IMR-90 (cell line): Measurements from ENCODE around the gene HOMER3. TPM values are rescaled to one million over a fixed set of nuclear protein-coding genes. Genes with fewer than 3 reads are reported as not detected.

Experiments used
- ATAC-seq: fragments of 200-7000 bp; cut with Tn5 transposase; 2 replicates; pipeline ENCODE4 v1.9.1; 2020; ENCODE audit warnings: low read depth, mild to moderate bottlenecking, moderate library complexity
- BruUV-seq: library from RNA; stranded (reverse); fragments of 400-500 nt; replicated peaks from 2 replicates; lab custom pipeline; 2021; lab: Mats Ljungman, UMichigan
- CTCF ChIA-PET: fragments of 300-600 bp; formaldehyde crosslinking; extraction: SDS; loops from one replicate; lab custom pipeline; 2021; ENCODE audit warnings: antibody characterized with exemption; lab: Yijun Ruan, JAX
- POLR2A ChIA-PET: fragments of 300-600 bp; sonication (Branson Sonifier 250); formaldehyde crosslinking; loops from one replicate; lab custom pipeline; 2022; ENCODE audit warnings: antibody characterized with exemption; ENCODE audit not compliant: unreplicated experiment; lab: Charles Lee
- DNase-seq: peaks from one replicate; pipeline ENCODE4 v3.0.0; 2013
- H2AFZ ChIP-seq: replicated peaks from 2 replicates; pipeline ENCODE3; 2013; ENCODE audit warnings: low read length, mild to moderate bottlenecking; ENCODE audit not compliant: poor library complexity
- H2AK5ac ChIP-seq: 2 replicates; pipeline ENCODE4 v1.6.1; 2013; ENCODE audit warnings: low read depth, low read length, inconsistent platforms
- H2AK9ac ChIP-seq: replicated peaks from 2 replicates; pipeline ENCODE3; 2013; ENCODE audit warnings: mild to moderate bottlenecking, low read depth, low read length, moderate library complexity; ENCODE audit not compliant: poor library complexity
- H2BK120ac ChIP-seq: 2 replicates; pipeline ENCODE4 v1.6.1; 2013; ENCODE audit warnings: low read depth, low read length, inconsistent platforms
- H2BK15ac ChIP-seq: 3 replicates; pipeline ENCODE4 v1.6.1; 2013; ENCODE audit warnings: low read depth, low read length, inconsistent platforms
- H2BK20ac ChIP-seq: 2 replicates; pipeline ENCODE4 v1.6.1; 2013; ENCODE audit warnings: low read depth, mild to moderate bottlenecking, inconsistent platforms, low read length, moderate library complexity
- H2BK5ac ChIP-seq: 2 replicates; pipeline ENCODE4 v1.6.1; 2013; ENCODE audit warnings: mild to moderate bottlenecking, low read depth, low read length, inconsistent platforms; ENCODE audit not compliant: poor library complexity, severe bottlenecking
- H3K14ac ChIP-seq: replicated peaks from 2 replicates; pipeline ENCODE4 v1.6.1; 2013; ENCODE audit warnings: low read depth, low read length, inconsistent platforms
- H3K18ac ChIP-seq: 2 replicates; pipeline ENCODE4 v1.6.1; 2013; ENCODE audit warnings: low read depth, low read length, control low read depth
- H3K23ac ChIP-seq: 2 replicates; pipeline ENCODE4 v1.6.1; 2013; ENCODE audit warnings: low read depth, low read length, inconsistent platforms
- H3K27ac ChIP-seq: 2 replicates; pipeline ENCODE4 v1.5.1; 2013; ENCODE audit warnings: mild to moderate bottlenecking, control low read depth, low read length; ENCODE audit not compliant: insufficient read depth
- H3K27me3 ChIP-seq: 2 replicates; pipeline ENCODE4 v1.6.1; 2013; ENCODE audit warnings: low read length; ENCODE audit not compliant: control insufficient read depth, insufficient read depth
- H3K36me3 ChIP-seq: 2 replicates; pipeline ENCODE4 v1.6.1; 2013; ENCODE audit warnings: low read length, mixed read lengths; ENCODE audit not compliant: control insufficient read depth, insufficient read depth
- H3K4ac ChIP-seq: 2 replicates; pipeline ENCODE4 v1.6.1; 2013; ENCODE audit warnings: low read depth, low read length, inconsistent platforms
- H3K4me1 ChIP-seq: 2 replicates; pipeline ENCODE4 v1.6.1; 2013; ENCODE audit warnings: low read length, mixed read lengths; ENCODE audit not compliant: control insufficient read depth, insufficient read depth
- H3K4me2 ChIP-seq: 2 replicates; pipeline ENCODE4 v1.6.1; 2013; ENCODE audit warnings: low read depth, mild to moderate bottlenecking, control low read depth, low read length, moderate library complexity
- H3K4me3 ChIP-seq: 2 replicates; pipeline ENCODE4 v1.5.1; 2013; ENCODE audit warnings: low read depth, mild to moderate bottlenecking, control low read depth, low read length, moderate library complexity; ENCODE audit not compliant: insufficient read depth
- H3K56ac ChIP-seq: 2 replicates; pipeline ENCODE4 v1.6.1; 2013; ENCODE audit warnings: low read length, inconsistent platforms; ENCODE audit not compliant: insufficient read depth; ENCODE audit errors: extremely low read depth
- H3K79me1 ChIP-seq, 2 experiments: 2 replicates each; pipeline ENCODE4 v1.6.1; 2013; ENCODE audit warnings: low read length in 2 of 2, inconsistent platforms in 1 of 2, low read depth in 1 of 2
- H3K9ac ChIP-seq: 2 replicates; pipeline ENCODE4 v1.6.1; 2013; ENCODE audit warnings: low read depth, low read length, control low read depth
- H3K9me1 ChIP-seq: 2 replicates; pipeline ENCODE4 v1.6.1; 2013; ENCODE audit warnings: low read length, inconsistent platforms; ENCODE audit not compliant: insufficient read depth
- H3K9me3 ChIP-seq: 2 replicates; pipeline ENCODE4 v1.6.1; 2013; ENCODE audit warnings: low read length; ENCODE audit not compliant: control insufficient read depth, insufficient read depth
- H4K20me1 ChIP-seq: 2 replicates; pipeline ENCODE4 v1.6.1; 2013; ENCODE audit warnings: low read length, inconsistent platforms; ENCODE audit not compliant: insufficient read depth
- H4K5ac ChIP-seq: 2 replicates; pipeline ENCODE4 v1.6.1; 2013; ENCODE audit warnings: mild to moderate bottlenecking, low read depth, low read length, control low read depth
- H4K8ac ChIP-seq, 2 experiments: 2 replicates each; pipeline ENCODE4 v1.6.1; 2013; ENCODE audit warnings: low read depth in 2 of 2, low read length in 2 of 2, control low read depth in 1 of 2, inconsistent platforms in 1 of 2
- H4K91ac ChIP-seq: 2 replicates; pipeline ENCODE4 v1.6.1; 2013; ENCODE audit warnings: low read depth, low read length, inconsistent platforms; ENCODE audit not compliant: insufficient read depth
- BHLHE40 ChIP-seq: fragments of 150-350 bp; IDR thresholded peaks from 2 replicates; pipeline ENCODE4 v1.6.1; 2016; ENCODE audit warnings: mild to moderate bottlenecking, low read depth, low read length
- CEBPB ChIP-seq: IDR thresholded peaks from 2 replicates; pipeline ENCODE4 v1.6.1; 2012; ENCODE audit warnings: low read depth, low read length, improper control_type of control experiment
- CHD1 ChIP-seq: IDR thresholded peaks from 2 replicates; pipeline ENCODE4 v1.6.1; 2012; ENCODE audit warnings: low read depth, low read length, improper control_type of control experiment
- FOS ChIP-seq: fragments of 150-350 bp; IDR thresholded peaks from 2 replicates; pipeline ENCODE4 v1.6.1; 2016; ENCODE audit warnings: low read depth, low read length
- MAFK ChIP-seq: IDR thresholded peaks from 2 replicates; pipeline ENCODE4 v1.6.1; 2012; ENCODE audit warnings: low read depth, low read length, improper control_type of control experiment
- MAZ ChIP-seq: IDR thresholded peaks from 2 replicates; pipeline ENCODE4 v1.6.1; 2012; ENCODE audit warnings: low read depth, mild to moderate bottlenecking, low read length, improper control_type of control experiment, moderate library complexity, borderline replicate concordance
- MXI1 ChIP-seq: IDR thresholded peaks from 2 replicates; pipeline ENCODE4 v1.6.1; 2012; ENCODE audit warnings: low read depth, mild to moderate bottlenecking, low read length, moderate library complexity, borderline replicate concordance
- NFE2L2 ChIP-seq: fragments of 150-350 bp; IDR thresholded peaks from 2 replicates; pipeline ENCODE4 v1.6.1; 2016; ENCODE audit warnings: low read depth, mild to moderate bottlenecking, low read length
- POLR2A ChIP-seq: IDR thresholded peaks from 2 replicates; pipeline ENCODE4 v1.6.1; 2012; ENCODE audit warnings: mild to moderate bottlenecking, low read depth, low read length
- RAD21 ChIP-seq: IDR thresholded peaks from 2 replicates; pipeline ENCODE4 v1.6.1; 2012; ENCODE audit warnings: low read length, improper control_type of control experiment
- RCOR1 ChIP-seq: IDR thresholded peaks from 2 replicates; pipeline ENCODE4 v1.6.1; 2012; ENCODE audit warnings: mild to moderate bottlenecking, low read length, improper control_type of control experiment; ENCODE audit not compliant: insufficient replicate concordance
- RFX5 ChIP-seq: IDR thresholded peaks from 2 replicates; pipeline ENCODE4 v1.8.0; 2012; ENCODE audit warnings: low read depth, mild to moderate bottlenecking, low read length, moderate library complexity
- SMC3 ChIP-seq: fragments of 150-350 bp; IDR thresholded peaks from 2 replicates; pipeline ENCODE4 v1.6.1; 2016; ENCODE audit warnings: low read depth, mild to moderate bottlenecking, antibody characterized with exemption, low read length, moderate library complexity
- WGBS, 2 experiments: methylation state at CpG; one replicate each; pipeline versions ENCODE4 v1.1.5 to v1.1.7; 2013; ENCODE audit warnings: missing lambda C conversion rate in 2 of 2; ENCODE audit not compliant: insufficient read length in 1 of 2; ENCODE audit errors: extremely low coverage in 2 of 2; 5-methylcytosine and 5-hydroxymethylcytosine counted together
- dilution Hi-C: fragments of 300-500 bp; cut with HindIII; formaldehyde crosslinking; loops from one replicate; pipeline ENCODE4 v1.14.3; 2018; ENCODE audit warnings: low sequenced_read_pairs; ENCODE audit not compliant: unreplicated experiment
- in situ Hi-C: fragments of 300-500 bp; cut with MboI; formaldehyde crosslinking; loops from 3 replicates; pipeline ENCODE4 v1.14.3; 2019; ENCODE audit warnings: low sequenced_read_pairs, inconsistent platforms, mixed read lengths
- intact Hi-C: fragments of 100-400 bp; cut with micrococcal nuclease; formaldehyde crosslinking; loops from 2 replicates; pipeline ENCODE4 v1.10.0; 2022
- polyA plus RNA-seq, 3 experiments: library from polyadenylated mRNA; depleted of rRNA; stranded (reverse); fragments of >200 nt; gene quantifications; 2 replicates each; pipeline ENCODE4 v1.2.3, GENCODE V29; 2012; ENCODE audit warnings: low replicate concordance in 1 of 3
- total RNA-seq: library from RNA; depleted of rRNA; stranded (reverse); fragments of >200 nt; gene quantifications from 2 replicates; pipeline ENCODE4 v1.2.3, GENCODE V29; 2012
- TF ChIP-seq, protein P1 (sequence below): fragments of 150-350 bp; IDR thresholded peaks from 2 replicates; pipeline ENCODE4 v1.6.1; 2016; ENCODE audit warnings: low read depth, mild to moderate bottlenecking, low read length, moderate library complexity, borderline replicate concordance
- TF ChIP-seq, protein P2 (sequence below): fragments of 150-350 bp; IDR thresholded peaks from 2 replicates; pipeline ENCODE4 v1.6.1; 2017; ENCODE audit warnings: mild to moderate bottlenecking, antibody characterized with exemption, low read length, low read depth
- TF ChIP-seq, protein P3 (sequence below): conservative IDR thresholded peaks from 2 replicates; pipeline ENCODE4 v1.5.1; 2012; ENCODE audit warnings: mild to moderate bottlenecking, low read depth, low read length, improper control_type of control experiment

Gene HOMER3
- total and polyA plus RNA-seq, 2 of the 4 experiments (the other 2 are of a cell fraction), result 53.4 to 77.0 TPM

DNA sequence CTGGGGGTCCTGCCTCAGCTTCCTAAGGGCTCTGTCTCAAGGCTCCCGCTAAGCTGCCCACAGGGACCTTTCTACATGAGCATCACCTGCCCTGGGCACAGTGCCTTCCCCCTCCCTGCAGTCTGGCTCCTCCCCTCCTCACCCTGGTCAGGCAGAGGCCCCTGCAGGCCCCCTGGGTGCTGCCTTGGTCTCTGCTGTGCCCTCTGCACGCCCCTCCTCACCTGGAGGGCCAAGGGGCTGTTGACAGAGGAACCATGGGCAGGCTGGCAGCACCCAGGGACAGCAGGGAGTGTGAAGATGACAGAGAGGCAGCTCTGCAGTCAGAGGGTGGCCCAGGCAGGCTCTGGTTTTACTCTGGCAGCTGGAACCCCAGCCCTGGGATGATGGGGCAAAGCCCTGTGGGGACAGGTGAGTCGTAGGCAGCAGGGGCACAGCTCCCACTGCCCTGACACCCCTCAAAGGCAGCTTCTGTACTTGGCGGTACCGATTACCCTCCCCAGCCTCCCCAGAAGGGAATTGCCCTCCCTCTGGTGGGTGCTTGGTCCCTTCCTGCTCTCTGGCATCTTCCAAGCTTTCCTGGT lies 49.2 kb upstream of the HOMER3 start:
- intact Hi-C loops, result no loop called here
- DNase-seq (no peak), ATAC-seq (no peak)
- BruUV-seq, result no TSS peak
- Histone ChIP-seq H3K18ac (no peak overlapping the region), H3K4me3 (no peak overlapping the region), H3K56ac (no peak overlapping the region), H3K23ac (no peak overlapping the region), H3K79me1 (peaks cover 0 to 4% of the 10 kb centered on the region in 2 experiments; a peak in 1 of 4 replicates), H2AFZ (no peak overlapping the region), H3K4ac (no peak overlapping the region), H3K9me1 (no peaks in the 10 kb centered on the region), H3K4me2 (no peak overlapping the region), H4K8ac (no peak overlapping the region), H4K91ac (no peak overlapping the region), H3K14ac (no peak overlapping the region), H2BK20ac (no peak overlapping the region), H4K5ac (no peak overlapping the region), H3K36me3 (peaks cover 30% of the 10 kb centered on the region), H3K4me1 (no peaks in the 10 kb centered on the region), H3K9ac (no peak overlapping the region), H2BK15ac (no peak overlapping the region), H3K9me3 (no peaks in the 10 kb centered on the region), H4K20me1 (peaks cover 3% of the 10 kb centered on the region; the same call in 1 of the 2 replicates), H3K27me3 (peaks cover under 1% of the 10 kb centered on the region; the same call in 1 of the 2 replicates), H2AK9ac (no peak overlapping the region), H2BK5ac (no peak overlapping the region), H2BK120ac (no peak overlapping the region), H3K27ac (no peak overlapping the region), H2AK5ac (no peak overlapping the region)
- in situ Hi-C loops, result no loop called here
- POLR2A ChIA-PET, result no interaction called here
- no CpG with 5 or more reads among the region's 5 CpGs for WGBS, 2 experiments
- TF ChIP-seq MAFK (no peak), CHD1 (no peak), BHLHE40 (no peak), RAD21 (no peak), MXI1 (no peak), NFE2L2 (no peak), RFX5 (no peak), POLR2A (no peak), FOS (no peak), SMC3 (no peak), RCOR1 (no peak), MAZ (no peak), CEBPB (no peak)
- TF ChIP-seq, protein P1, sequence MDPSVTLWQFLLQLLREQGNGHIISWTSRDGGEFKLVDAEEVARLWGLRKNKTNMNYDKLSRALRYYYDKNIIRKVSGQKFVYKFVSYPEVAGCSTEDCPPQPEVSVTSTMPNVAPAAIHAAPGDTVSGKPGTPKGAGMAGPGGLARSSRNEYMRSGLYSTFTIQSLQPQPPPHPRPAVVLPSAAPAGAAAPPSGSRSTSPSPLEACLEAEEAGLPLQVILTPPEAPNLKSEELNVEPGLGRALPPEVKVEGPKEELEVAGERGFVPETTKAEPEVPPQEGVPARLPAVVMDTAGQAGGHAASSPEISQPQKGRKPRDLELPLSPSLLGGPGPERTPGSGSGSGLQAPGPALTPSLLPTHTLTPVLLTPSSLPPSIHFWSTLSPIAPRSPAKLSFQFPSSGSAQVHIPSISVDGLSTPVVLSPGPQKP, result no peak
- TF ChIP-seq, protein P2, sequence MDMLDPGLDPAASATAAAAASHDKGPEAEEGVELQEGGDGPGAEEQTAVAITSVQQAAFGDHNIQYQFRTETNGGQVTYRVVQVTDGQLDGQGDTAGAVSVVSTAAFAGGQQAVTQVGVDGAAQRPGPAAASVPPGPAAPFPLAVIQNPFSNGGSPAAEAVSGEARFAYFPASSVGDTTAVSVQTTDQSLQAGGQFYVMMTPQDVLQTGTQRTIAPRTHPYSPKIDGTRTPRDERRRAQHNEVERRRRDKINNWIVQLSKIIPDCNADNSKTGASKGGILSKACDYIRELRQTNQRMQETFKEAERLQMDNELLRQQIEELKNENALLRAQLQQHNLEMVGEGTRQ, result no peak
- TF ChIP-seq, protein P3, sequence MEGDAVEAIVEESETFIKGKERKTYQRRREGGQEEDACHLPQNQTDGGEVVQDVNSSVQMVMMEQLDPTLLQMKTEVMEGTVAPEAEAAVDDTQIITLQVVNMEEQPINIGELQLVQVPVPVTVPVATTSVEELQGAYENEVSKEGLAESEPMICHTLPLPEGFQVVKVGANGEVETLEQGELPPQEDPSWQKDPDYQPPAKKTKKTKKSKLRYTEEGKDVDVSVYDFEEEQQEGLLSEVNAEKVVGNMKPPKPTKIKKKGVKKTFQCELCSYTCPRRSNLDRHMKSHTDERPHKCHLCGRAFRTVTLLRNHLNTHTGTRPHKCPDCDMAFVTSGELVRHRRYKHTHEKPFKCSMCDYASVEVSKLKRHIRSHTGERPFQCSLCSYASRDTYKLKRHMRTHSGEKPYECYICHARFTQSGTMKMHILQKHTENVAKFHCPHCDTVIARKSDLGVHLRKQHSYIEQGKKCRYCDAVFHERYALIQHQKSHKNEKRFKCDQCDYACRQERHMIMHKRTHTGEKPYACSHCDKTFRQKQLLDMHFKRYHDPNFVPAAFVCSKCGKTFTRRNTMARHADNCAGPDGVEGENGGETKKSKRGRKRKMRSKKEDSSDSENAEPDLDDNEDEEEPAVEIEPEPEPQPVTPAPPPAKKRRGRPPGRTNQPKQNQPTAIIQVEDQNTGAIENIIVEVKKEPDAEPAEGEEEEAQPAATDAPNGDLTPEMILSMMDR, result no peak
- dilution Hi-C loops, result no loop called here
- CTCF ChIA-PET, result no interaction called here
